Esophagus mucosa (tissue), 1 donor: ENCODE measurements around the gene C19orf44. TPM values are rescaled to one million over a fixed set of nuclear protein-coding genes. Genes with fewer than 3 reads are reported as not detected.
A peak's percentile ranks its signal among the peaks of the same experiment; 100 is the strongest.
"Not testable (repeated sequence)": the region's sequence is repeated elsewhere in the genome, so short reads cannot be mapped to it uniquely, and the experiment has no call there.

Experiments used
- ATAC-seq: fragments of 200-7000 bp; cut with Tn5 transposase; one replicate; pipeline ENCODE4 v1.9.1; 2020
- total RNA-seq: library from RNA; stranded (reverse); gene quantifications from one replicate; pipeline ENCODE4 v1.2.4, GENCODE V29; 2023
- donor health status: DM: yes; HTN: yes; CAD: no.

C19orf44 gene
- 1.8 TPM for total RNA-seq

DNA sequence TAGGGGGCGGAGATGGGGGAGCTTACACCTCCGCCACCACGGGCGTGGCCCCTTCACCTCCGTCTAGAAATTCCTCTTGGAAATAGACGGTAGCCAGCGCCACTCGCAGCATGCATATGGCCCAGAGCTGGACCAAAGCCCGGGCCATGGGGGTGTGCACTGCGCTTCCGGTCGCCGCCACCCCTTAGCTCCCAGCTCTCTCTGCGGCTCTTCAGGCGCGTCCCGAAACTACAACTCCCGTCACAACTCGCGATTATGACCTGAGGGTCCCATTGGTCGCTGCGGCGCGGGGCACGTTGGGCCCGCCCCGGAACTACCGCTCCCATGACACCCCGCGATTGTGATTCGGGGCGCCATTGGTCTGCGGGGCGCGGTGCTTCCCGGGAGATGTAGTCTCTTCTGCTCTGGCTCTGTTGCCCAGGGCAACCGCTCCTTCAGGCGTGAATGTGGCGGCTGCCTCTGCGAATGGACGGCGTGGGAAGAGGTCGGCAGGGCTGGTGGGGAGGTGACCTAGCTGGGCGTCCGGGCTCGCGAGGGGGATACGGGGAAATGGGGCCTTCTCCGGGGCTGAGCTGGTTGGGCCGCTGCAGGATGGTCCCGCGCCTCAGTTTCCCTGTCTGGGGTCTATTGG is at the start of gene C19orf44, which contains the start of gene CALR3:
Gene C19orf44, plus strand, starts transcription at position 413 of the 631 bp plus-strand sequence. CDS start 4,399 bp downstream, outside the sequence.
Gene CALR3, minus strand, starts transcription at position 186 of the 631 bp plus-strand sequence. Its CDS starts 38 bp downstream, at position 148.
- ATAC-seq, result peak; percentile 99

DNA sequence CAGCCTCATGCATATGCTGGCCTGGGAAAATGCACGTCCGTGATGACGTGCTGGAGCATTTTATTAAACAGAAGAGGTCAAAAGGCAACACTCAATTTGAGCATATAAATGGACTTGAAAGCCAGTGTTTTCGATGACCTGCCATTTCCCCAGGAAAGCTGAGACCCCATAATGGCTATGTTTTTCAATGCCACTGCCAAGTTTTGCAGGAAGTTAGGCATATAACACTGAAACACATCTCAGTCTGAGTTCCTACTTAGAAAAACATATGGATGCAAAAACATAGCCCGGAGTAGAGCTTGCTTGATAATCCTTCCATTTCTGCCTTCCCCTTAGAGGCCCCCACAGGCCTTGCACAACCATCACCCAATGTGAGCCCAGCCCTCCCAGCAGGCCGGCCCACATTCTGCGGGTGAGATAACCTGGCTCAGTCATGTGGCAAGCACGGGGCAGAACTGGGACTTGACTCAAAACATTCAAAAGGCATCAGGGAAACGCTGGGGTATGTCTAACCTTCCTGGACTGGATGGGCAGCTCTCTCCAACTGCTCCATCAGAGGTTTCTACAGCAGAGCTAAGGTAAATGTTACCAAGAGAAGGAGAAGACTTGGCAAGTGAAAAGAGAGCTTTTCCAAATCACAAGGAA is 49.3 kb upstream of the C19orf44 start:
- ATAC-seq, result peak; percentile 74

DNA sequence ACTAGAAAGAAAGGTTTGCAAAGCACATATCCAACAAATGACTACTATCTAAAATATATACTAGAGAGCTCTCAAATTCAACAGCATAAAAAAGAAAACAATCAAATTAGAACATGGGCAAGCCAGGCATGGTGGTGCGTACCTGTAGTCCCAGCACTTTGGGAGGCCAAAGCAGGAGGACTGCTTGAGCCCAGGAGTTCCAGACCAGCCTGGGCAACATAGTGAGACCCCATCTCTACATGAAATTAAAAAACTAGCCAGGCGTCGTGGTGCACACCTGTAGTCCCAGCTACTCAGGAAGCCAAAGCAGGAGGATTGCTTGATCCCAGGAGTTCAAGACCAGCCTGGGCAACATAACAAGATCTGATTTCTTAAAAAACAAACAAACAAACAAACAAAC is 47.3 kb upstream of the C19orf44 start:
- ATAC-seq, result not testable (repeated sequence)

DNA sequence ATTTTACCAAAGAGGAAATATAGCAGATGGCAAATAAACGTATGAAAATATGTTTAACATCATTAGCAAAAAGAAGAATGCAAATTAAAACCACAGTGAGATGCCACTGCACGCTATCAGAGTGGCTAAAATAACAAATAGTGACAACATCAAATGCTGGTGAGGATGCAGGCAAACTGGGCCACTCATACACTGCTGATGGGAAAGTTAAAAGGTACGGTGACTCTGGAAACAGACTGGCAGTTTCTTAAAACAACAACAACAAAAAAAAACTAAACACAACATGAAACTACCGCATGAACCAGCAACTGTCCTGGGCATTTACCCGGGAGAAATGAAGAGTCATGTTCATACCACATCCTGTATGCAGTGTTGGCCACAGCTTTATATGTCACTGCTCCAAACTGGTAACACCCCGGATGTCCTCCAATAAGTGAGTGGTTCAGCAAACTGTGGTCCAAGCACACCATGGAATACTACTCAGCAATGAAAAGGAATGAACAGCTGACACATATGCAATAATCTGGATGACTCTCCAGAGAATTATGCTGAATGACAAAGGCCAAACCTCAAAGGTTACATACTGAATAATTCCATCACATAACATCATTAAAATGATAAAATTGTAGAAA is 46.7 kb upstream of the C19orf44 start:
- ATAC-seq, result no peak

DNA sequence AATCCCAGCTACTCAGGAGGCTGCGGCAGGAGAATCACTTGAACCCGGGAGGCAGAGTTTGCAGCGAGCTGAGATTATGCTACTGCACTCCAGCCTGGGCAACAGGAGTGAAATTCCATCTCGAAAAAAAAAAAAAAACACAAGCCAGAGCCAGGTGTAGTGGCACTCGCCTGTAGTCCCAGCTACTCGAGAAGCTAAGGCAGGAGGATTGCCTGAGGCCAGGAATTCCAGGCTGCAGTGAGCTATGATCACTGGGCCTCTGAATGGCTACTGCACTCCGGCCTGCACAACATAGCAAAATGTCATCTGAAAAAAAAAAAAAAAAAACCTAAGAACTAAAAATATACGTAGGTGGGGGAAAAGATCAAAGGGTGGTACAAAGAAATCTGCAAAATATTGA is 43.9 kb upstream of the C19orf44 start:
- ATAC-seq, result no peak

DNA sequence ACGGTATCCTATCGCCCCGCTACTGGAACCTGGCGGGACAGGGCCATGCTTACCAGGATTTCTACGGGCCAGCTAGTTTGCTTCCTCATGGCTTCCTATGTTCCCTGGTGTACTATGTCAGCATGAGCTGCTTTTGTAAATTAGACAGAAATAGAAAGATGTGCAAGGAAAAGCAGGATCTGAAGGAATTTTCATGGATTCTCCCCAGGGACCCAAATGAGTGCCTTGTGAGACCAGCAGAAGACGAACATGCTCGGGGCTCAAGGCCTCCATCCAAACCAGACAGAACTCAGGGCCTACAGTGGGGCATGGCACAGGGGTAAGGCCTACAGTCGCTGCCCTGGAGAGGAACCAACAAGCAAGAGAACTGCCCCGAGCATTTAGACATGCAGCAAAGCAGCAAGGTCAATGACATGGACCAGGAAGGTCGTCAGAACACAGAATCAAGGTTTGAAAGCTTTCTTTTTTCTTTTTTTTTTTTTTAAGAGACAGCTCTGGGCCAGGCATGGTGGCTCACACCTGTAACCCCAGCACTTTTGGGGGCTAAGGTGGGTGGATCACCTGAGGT is 41.8 kb upstream of the C19orf44 start:
- no peak for ATAC-seq

DNA sequence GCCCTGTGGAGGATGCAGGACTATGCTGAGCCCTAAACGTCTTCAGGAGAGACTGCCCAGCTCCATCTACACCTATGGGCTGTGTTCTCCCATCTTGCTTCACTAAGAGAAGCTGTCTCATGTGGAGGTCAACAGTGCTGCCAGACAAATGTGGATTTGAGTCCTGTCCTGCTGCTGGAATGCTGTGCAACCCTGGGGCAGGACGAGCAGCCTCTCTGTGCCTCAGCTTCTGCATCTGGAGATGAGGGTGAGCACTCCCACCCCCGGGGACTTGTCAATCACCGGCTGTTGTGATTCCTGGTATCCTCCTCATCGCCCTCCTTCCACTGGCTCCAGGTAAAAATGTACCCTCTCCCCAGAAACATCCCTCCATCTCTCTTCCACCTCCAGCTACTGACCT is 40.7 kb upstream of the C19orf44 start:
- no peak for ATAC-seq

DNA sequence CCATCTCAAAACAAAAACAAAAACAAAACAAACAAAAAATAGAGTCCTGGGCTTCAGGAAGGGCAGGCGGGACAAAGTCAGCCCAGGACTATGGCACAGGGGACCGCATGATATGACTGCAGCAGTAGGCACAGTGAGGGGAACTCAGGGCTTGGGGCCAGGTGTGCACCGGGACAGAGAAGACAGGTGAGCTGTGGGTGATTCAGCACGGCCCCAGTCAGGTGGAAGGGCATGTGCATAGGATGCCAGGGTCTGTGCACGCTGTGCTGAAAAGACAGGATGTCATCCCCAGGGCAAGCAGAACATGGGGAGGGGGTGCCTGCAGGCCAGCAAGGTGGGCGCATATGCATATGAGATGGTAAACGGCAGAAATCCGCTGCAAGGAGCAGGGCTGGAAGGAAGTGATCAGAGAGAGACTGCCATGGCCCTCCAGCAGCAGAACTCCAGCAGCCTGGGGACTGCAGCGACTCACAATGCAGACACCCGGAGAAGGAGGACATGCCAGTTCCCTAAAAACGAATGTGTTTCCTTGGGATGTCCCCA is 39.5 kb upstream of the C19orf44 start:
- ATAC-seq, result peak; percentile 24

DNA sequence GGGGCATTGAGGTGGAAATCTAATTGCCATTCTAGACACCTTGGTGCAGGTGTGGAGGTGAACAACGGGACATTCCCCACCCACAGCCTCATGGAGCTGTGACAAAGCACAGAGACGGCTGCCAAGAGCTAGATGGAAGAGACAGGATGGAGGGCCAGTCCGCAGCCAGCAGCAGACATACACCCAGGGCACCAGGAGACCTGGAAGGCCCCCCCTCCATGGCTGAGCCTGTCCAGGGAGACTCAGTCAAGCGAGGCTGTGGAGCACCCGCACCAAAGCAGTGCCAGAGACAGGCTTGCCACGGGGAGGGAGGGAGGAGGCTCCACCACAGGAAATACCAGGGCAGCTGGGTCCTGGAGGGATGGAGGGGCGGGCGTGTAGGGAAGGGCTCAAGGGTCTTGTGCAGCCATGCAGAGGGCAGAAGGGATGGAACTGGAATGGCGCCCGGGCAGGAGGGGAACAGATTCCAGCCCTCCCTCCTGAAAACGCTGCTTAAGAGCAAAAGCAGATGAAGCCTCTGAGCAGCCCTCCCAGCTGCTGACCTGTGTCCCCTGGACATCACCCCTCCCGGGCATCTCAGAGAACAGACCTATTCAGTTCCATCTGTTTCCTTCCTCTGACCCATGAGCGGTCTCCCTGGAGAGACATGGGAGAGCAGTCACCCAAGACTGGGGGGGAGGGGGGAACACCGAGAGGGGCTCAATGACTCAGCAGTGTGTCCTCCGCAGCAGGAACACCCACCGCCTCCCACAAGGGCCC is 38.8 kb upstream of the C19orf44 start:
- peak; percentile 46 for ATAC-seq

DNA sequence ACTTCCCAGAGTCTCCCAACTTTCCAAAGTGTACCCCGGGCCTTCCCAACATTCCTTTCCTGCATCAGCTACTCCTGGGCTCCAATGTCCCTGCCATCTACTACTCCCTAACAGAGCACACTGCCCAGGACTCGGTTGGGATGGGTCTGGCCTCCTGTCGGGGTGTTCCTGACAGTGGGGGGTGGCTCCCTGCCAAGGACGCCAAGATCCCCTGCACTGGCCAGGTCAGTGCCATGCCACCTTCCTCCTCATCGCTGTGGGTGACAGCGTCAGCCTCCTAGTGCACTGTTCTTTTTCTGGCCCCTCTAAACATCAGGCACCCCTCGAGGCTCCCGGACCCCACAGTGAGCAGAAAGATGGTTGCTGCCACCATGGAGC is 38.3 kb upstream of the C19orf44 start:
- ATAC-seq, result no peak

DNA sequence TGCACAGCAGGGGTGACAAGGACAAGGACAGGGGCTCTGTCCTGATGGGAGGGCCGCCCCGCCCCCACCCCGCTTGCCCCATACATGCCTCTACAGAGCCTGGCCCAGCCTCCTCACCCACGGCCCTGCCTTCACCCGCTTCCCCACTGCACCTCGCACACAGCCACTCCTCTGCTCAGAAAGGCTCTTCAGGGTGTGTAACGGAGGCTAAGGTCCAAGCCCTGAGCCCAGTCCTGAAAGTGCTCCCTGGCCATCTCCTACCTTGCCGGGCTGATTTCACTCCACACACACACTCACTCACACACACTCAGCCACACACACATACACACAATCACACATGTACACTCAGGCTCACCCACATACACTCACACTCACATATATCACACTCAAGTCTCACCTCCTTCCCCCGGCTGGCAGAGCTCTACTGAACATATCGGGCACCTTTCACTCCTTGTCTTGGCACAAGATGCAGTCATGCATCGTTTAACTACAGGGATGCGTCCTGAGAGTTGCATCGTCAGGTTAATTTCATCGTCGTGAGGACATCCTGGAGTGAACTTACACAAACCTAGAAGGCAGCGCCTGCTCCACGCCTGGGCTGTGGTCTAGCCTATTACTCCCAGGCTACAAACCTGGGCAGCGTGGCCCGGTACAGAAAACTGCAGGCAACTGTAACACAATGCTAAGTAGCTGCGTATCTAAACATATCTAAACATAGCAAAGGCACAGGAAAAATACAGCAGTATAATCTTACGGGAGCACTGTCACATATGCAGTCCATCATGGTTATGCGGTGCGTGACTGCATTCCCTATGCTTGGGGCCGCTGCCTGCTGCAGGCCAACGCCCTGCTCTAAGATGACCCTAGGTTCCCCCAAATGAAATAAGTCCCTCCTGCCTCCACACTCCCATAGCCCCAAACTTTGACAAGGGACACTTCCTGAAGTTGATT is 37.5 kb upstream of the C19orf44 start:
- peak; percentile 21 for ATAC-seq

DNA sequence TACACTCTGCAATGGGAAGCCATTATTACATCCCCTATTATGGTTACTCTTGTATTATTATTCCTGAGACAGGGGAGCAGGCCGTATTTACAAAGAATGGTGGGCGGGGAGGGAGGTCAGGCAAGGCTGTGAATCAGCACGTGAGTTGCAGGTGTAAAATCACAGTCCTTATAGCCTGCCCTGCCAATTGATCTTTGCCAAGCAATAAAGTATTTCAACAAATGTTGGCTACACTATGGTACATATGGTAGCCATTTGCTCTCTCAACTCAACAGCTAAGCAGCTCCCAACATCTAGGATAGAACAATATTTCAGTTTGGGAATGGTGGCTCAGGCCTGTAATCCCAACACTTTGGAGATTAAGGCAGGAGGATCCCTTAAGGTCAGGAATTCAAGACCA is 36.5 kb upstream of the C19orf44 start:
- ATAC-seq, result no peak

DNA sequence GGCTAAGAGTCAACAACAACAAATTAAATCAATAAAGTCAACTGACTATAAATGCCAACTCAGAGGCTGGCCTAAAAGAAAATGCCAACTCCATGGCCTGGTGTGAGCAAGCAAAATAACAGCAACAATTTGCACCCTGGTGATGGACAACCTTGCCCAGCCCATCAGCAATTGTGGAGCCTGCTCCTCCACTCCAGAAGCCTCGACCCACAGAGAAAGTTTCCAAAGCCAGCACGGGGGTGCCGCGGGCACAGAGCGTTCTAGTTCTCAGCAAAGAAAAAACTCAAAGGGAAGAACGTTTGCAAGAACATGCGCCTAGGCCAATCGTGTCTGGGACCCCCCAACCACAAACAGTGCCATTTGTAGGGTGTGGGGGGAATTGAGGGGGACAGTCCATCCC is 35.7 kb upstream of the C19orf44 start:
- no peak for ATAC-seq

DNA sequence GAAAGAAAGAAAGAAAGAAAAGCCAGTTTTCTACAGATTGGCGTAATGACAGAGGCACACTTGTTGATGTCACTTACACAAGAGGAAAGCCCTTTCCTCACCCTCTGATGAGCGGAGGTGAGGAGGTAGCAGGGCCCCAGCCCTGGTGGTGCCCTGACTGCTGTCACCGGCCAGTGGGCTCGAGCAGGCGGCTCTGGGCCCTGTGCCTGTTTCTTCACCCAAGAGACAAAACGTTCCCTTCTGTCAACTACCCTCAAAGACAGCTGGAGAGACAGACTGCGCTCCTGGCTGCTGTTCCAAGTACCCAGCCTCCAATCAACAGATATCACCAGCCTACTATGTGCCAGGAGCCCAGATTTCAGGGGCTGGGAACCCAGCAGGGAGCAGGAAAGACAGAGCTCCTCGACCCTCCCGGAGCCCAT is 34.6 kb upstream of the C19orf44 start:
- ATAC-seq, result no peak

DNA sequence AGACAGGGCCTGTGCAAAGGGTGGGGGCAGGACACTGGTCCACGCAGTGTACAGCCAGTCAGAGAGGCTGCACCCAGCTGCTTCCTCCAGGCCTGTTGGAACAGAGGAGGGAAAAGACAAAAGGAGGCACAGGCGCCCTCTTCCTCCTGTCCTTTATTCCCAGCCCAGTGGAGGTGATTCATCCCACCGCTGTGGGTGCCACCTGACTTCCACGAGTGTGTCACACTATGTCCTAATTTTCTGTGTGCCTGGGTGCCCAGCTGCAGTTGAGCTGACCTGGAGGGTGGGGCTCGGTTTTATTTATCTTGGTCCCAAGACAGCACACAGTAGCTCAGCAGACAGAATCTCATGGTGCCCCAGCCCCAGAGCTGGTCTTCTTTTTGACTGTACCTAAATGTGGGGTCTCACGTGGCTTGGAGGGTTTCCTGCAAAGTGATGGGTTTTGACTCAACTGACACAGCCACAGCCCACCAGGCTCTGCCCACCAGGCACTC is 33.4 kb upstream of the C19orf44 start:
- peak; percentile 92 for ATAC-seq

DNA sequence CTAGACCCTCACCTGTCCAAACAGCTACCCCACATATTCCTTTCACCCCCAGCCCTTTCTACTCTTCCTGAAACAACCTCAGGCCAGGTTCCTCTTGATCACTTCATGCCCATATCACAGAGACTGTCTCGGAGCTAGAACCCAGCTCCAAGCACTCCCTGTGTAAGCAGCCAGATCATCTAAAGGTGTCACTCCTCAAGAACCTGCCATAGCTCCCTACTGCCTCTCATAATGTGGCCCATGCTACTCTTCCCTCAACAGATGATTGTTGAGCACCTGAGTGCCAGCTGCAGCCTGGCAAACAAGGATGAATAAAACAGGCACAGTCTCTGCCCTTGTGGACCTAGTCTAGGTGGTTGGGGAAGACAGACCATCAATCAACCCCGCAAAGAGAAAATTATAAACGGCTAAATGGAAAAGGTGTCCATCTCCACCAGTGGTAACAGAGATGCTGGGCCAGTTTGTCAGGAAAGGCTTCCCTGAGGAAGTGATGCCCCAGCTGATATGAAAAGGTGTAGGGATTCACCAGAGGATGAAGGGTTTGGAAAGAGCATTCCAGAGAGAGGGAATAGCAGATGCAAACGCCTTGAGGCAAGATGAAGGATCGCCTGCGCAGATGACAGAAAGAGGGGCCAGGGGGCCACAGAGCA is 32.7 kb upstream of the C19orf44 start:
- ATAC-seq, result no peak

DNA sequence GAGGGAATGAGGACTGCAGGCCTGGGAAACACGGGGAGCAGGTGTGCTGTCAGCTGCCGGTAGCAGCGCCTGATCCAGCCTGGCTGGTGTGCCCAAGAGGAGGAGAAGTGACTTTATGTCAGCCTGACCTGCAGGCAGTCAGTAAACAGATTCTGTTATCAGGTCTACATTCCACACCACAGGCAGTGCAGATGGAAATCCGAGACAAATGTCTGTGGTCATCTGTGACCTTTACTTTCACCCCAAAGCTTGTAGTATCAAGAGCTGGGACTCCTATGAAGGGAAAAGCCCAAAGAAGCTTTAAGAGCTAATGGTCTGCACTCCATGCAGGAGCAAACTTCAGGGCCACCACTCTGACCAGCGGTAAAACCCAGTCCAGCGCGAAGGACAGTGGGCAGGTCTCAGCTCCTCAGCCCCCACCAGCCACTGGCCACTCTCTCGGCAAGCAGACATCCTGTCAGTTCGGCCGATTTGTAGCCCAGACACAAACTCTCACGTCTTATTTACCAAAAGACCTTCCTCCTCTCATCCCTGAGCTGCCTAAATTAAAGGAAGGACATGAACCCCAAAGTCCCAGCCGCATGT is 32.1 kb upstream of the C19orf44 start:
- no peak for ATAC-seq

DNA sequence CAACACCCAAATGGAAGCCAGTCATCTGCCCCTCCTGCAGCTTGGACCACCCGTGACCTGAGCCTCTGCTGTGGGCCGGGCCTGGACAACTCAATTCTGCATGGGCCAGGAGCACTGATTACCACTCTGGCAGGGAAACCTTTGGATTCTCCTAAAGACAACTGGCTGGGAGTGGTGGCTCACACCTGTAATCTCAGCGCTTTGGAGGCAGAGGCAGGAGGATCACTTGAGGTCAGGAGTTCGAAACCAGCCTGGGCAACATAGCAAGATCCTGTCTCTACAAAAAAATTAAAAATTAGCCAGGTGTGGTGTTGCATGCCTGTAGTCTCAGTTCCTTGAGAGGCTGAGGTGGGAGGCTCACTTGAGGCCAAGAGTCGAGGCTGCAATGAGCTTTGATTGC is 31.0 kb upstream of the C19orf44 start:
- ATAC-seq, result no peak

DNA sequence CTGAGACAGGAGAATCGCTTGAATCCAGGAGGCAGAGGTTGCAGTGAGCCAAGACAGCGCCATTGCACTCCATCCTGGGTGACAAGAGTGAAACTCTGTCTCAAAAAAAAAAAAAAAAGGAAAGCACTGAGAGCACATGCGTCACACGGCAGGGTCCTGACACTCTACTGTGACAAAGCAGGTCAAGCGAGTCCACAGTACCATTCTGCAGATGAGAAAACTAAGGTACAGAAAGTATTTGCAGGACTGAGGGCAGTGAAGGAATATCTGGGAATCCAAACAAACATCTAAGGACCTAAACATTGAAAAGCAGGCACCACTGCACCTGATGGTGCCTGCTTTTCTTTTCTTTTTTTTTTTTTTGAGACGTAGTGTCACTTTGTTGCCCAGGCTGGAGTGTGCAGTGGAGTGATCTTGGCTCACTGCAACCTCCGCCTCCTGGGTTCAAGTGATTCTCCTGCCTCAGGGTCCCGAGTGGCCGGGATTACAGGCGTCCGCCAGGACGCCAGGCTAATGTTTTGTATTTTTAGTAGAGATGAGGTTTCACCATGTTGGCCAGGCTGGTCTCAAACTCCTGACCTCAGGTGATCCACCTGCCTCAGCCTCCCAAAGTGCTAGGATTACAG is 29.3 kb upstream of the C19orf44 start:
- ATAC-seq, result not testable (repeated sequence)

DNA sequence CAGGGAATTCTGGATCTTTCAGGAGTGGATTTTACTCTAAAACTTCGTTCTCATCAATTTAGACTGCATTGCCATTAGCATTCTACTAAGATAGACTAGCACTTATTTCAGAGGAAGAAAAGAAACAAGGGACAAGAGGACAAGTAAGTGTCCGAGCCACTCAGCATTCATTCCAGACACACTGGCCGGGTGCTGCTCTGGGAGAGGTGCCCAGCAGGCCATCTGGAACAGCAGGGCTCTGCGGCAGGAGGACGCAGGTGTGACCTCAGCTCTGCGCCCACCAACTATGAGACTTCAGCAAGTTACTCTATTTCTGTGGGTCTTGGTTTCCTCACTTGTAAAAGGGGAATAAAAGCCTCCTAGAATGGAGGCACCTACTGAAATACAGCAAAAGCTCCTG is 28.6 kb upstream of the C19orf44 start:
- ATAC-seq, result no peak
